SK-N-SH (cell line): ENCODE data around the gene UNK. TPM values are rescaled to one million over a fixed set of nuclear protein-coding genes. Genes with fewer than 3 reads are reported as not detected.
A peak's percentile ranks its signal among the peaks of the same experiment; 100 is the strongest.

Experiments used
- CTCF ChIA-PET: fragments of 300-600, 350-600 bp; formaldehyde crosslinking; extraction: SDS; loops from one replicate; lab custom pipeline; 2021; lab: Yijun Ruan, JAX
- POLR2A ChIA-PET: fragments of 350-600 bp; sonication (Branson Sonifier 250); formaldehyde crosslinking; extraction: SDS; loops from one replicate; lab custom pipeline; 2020; ENCODE audit warnings: antibody characterized with exemption, inconsistent platforms; lab: Yijun Ruan, JAX
- DNase-seq: peaks from one replicate; pipeline ENCODE4 v3.0.0; 2012
- H2AFZ ChIP-seq: fragments of 200-600 bp; sonication (generic); 2 replicates; pipeline ENCODE4 v1.8.1; 2016; ENCODE audit warnings: antibody characterized with exemption, mild to moderate bottlenecking, low read depth
- H3F3A ChIP-seq: fragments of 200-600 bp; sonication (generic); replicated peaks from 2 replicates; pipeline ENCODE3; 2016; ENCODE audit warnings: antibody characterized with exemption, mild to moderate bottlenecking; ENCODE audit not compliant: insufficient read depth
- H3K27ac ChIP-seq, 2 experiments: fragments of 200-500 bp in 1 of 2; fragments of 200-600 bp in 1 of 2; sonication (Bioruptor generic) in 1 of 2; sonication (generic), shearing (Covaris generic) in 1 of 2; 2 replicates each; pipeline versions ENCODE4 v1.5.1 to v1.6.1; 2014 to 2016; ENCODE audit warnings: low read depth in 2 of 2, inconsistent platforms in 1 of 2, low read length in 1 of 2, mild to moderate bottlenecking in 1 of 2, mixed read lengths in 1 of 2
- H3K27me3 ChIP-seq: fragments of 200-600 bp; sonication (generic), shearing (Covaris generic); 2 replicates; pipeline ENCODE4 v1.6.1; 2016; ENCODE audit warnings: mixed run types; ENCODE audit not compliant: insufficient read depth
- H3K36me3 ChIP-seq, 2 experiments: fragments of 200-500 bp in 1 of 2; fragments of 200-600 bp in 1 of 2; sonication (Bioruptor generic) in 1 of 2; sonication (generic) in 1 of 2; replicated peaks in 1 of 2; 2 replicates each; pipeline versions ENCODE3 to v1.5.1; 2014 to 2016; ENCODE audit warnings: low read length in 1 of 2, mild to moderate bottlenecking in 1 of 2; ENCODE audit not compliant: insufficient read depth in 2 of 2, control insufficient read depth in 1 of 2
- H3K4me1 ChIP-seq, 2 experiments: fragments of 200-500 bp in 1 of 2; fragments of 200-600 bp in 1 of 2; sonication (Bioruptor generic) in 1 of 2; sonication (generic), shearing (Covaris generic) in 1 of 2; 2 replicates each; pipeline versions ENCODE4 v1.5.1 to v1.6.1; 2014 to 2016; ENCODE audit warnings: low read depth in 1 of 2, low read length in 1 of 2, mixed run types in 1 of 2; ENCODE audit not compliant: insufficient read depth in 2 of 2, control insufficient read depth in 1 of 2
- H3K4me2 ChIP-seq: fragments of 200-600 bp; sonication (generic), shearing (Covaris generic); 2 replicates; pipeline ENCODE4 v1.6.1; 2017; ENCODE audit warnings: mixed run types
- H3K4me3 ChIP-seq, 2 experiments: fragments of 200-500 bp in 1 of 2; fragments of 200-600 bp in 1 of 2; sonication (Bioruptor generic) in 1 of 2; sonication (generic), shearing (Covaris generic) in 1 of 2; 2 replicates each; pipeline versions ENCODE4 v1.5.1 to v1.8.1; 2014 to 2016; ENCODE audit warnings: low read depth in 2 of 2, inconsistent platforms in 1 of 2, low read length in 1 of 2, mild to moderate bottlenecking in 1 of 2, mixed read lengths in 1 of 2, moderate library complexity in 1 of 2
- H3K79me2 ChIP-seq: fragments of 200-600 bp; sonication (generic); 2 replicates; pipeline ENCODE4 v1.8.1; 2017; ENCODE audit warnings: mild to moderate bottlenecking; ENCODE audit not compliant: insufficient read depth
- H3K9ac ChIP-seq: fragments of 200-600 bp; sonication (generic); 2 replicates; pipeline ENCODE4 v1.6.1; 2017; ENCODE audit warnings: mixed run types
- H3K9me2 ChIP-seq: fragments of 200-600 bp; sonication (generic); 2 replicates; pipeline ENCODE4 v1.6.1; 2017; ENCODE audit warnings: mixed run types
- H3K9me3 ChIP-seq: fragments of 200-600 bp; sonication (generic); 2 replicates; pipeline ENCODE4 v1.6.1; 2017; ENCODE audit warnings: mixed run types, mild to moderate bottlenecking, moderate library complexity
- H4K20me1 ChIP-seq: fragments of 200-600 bp; sonication (generic); 2 replicates; pipeline ENCODE4 v1.6.1; 2017; ENCODE audit warnings: mild to moderate bottlenecking, mixed run types; ENCODE audit not compliant: insufficient read depth
- CHD2 ChIP-seq: fragments of 150-350 bp; IDR thresholded peaks from 2 replicates; pipeline ENCODE4 v1.6.1; 2018; ENCODE audit warnings: low read length; ENCODE audit not compliant: partially characterized antibody
- EP300 ChIP-seq, 2 experiments: IDR thresholded peaks; 2 replicates each; pipeline versions ENCODE4 v1.4.0 to v1.6.1; 2012; ENCODE audit warnings: borderline replicate concordance in 1 of 2, low read depth in 1 of 2, low read length in 1 of 2
- FOSL2 ChIP-seq: IDR thresholded peaks from 2 replicates; pipeline ENCODE4 v1.4.0; 2012; ENCODE audit warnings: low read depth, mild to moderate bottlenecking, moderate library complexity, borderline replicate concordance
- GATA2 ChIP-seq: sonication (generic); formaldehyde crosslinking; IDR thresholded peaks from 2 replicates; pipeline ENCODE4 v1.5.0; 2020; ENCODE audit warnings: mild to moderate bottlenecking, missing genetic modification reagents
- MXI1 ChIP-seq: IDR thresholded peaks from 2 replicates; pipeline ENCODE4 v1.6.1; 2012; ENCODE audit warnings: mild to moderate bottlenecking, low read depth, low read length, improper control_type of control experiment
- POLR2AphosphoS5 ChIP-seq: IDR thresholded peaks from 2 replicates; pipeline ENCODE4 v1.6.1; 2012; ENCODE audit warnings: low read depth, low read length
- SIN3A ChIP-seq: IDR thresholded peaks from 2 replicates; pipeline ENCODE4 v1.6.1; 2012; ENCODE audit warnings: low read depth, mild to moderate bottlenecking, low read length, moderate library complexity, borderline replicate concordance
- SMC3 ChIP-seq: IDR thresholded peaks from 2 replicates; pipeline ENCODE4 v1.6.1; 2012; ENCODE audit warnings: low read depth, low read length, improper control_type of control experiment
- TAF1 ChIP-seq: IDR thresholded peaks from 2 replicates; pipeline ENCODE4 v1.6.1; 2012; ENCODE audit warnings: low read depth, mild to moderate bottlenecking, low read length, moderate library complexity, borderline replicate concordance
- WGBS: methylation state at CpG from one replicate; pipeline ENCODE4 v1.1.6; 2017; ENCODE audit warnings: low lambda C conversion rate; 5-methylcytosine and 5-hydroxymethylcytosine counted together
- polyA plus RNA-seq, 3 experiments: library from polyadenylated mRNA; depleted of rRNA; stranded (reverse); fragments of >200 nt; gene quantifications; 2 replicates each; pipeline ENCODE4 v1.2.3, GENCODE V29; 2012
- TF ChIP-seq, protein P1 (sequence below): IDR thresholded peaks from 2 replicates; pipeline ENCODE4; 2012
- TF ChIP-seq, protein P2 (sequence below): fragments of 200-600 bp; sonication (generic); IDR thresholded peaks from 2 replicates; pipeline ENCODE4 v1.6.1; 2017; ENCODE audit warnings: antibody characterized with exemption, mild to moderate bottlenecking, moderate library complexity
- TF ChIP-seq, protein P3 (sequence below): fragments of 150-350 bp; IDR thresholded peaks from 2 replicates; pipeline ENCODE4 v1.6.1; 2016; ENCODE audit warnings: mild to moderate bottlenecking, low read depth, low read length
- TF ChIP-seq, protein P4 (sequence below): IDR thresholded peaks from 2 replicates; pipeline ENCODE4 v1.4.0; 2012; ENCODE audit warnings: low read depth, borderline replicate concordance
- TF ChIP-seq, protein P5 (sequence below): IDR thresholded peaks from 2 replicates; pipeline ENCODE4 v1.6.1; 2012; ENCODE audit warnings: mild to moderate bottlenecking, low read depth, low read length, moderate library complexity

Gene UNK
- polyA plus RNA-seq, 1 of the 3 experiments (the other 2 are of a cell fraction), result 24.8 TPM

DNA sequence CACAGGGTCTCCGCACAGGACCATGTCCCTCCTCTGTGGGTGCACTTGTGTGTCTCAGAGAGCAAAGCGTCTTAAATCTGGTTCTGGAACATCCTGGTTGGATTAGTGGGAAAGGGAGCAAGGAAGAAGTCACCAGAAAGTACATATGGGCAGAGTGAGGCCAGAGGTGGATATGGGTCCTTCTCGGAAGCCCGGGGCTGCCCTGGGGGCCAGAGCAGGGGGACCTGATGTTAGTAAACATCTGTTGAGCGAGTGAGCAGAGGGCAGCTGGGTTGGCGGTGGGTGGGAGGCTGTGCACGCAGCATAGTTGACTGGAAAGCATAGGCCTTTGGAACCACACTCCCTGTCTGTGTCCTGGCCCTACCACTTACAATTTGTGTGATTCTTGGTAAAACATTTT lies 36.9 kb downstream of the UNK start:
- Histone ChIP-seq H3K79me2 (no peaks in the 10 kb centered on the region), H3F3A (peaks cover 7% of the 10 kb centered on the region), H3K9me2 (no peaks in the 10 kb centered on the region), H2AFZ (no peak overlapping the region), H3K4me1 (peaks cover 0 to 25% of the 10 kb centered on the region in 2 experiments; a peak in 1 of 4 replicates), H3K4me2 (no peak overlapping the region), H3K27me3 (no peaks in the 10 kb centered on the region), H3K4me3 (no peak overlapping the region), H4K20me1 (no peaks in the 10 kb centered on the region), H3K36me3 (peaks cover 13 to 75% of the 10 kb centered on the region in 2 experiments), H3K9me3 (no peaks in the 10 kb centered on the region), H3K9ac (no peak overlapping the region), H3K27ac (peak overlapping the region in 1 of 2 experiments; percentile 57; a peak in 1 of 4 replicates)
- CTCF ChIA-PET, result interaction anchor here (1.0 to 11.0 kb wide), 11 partner anchors 9 to 725 kb away, joined by 3 to 111 read pairs (median 8); partner anchors contain the start of gene WBP2
- TF ChIP-seq, protein P1, sequence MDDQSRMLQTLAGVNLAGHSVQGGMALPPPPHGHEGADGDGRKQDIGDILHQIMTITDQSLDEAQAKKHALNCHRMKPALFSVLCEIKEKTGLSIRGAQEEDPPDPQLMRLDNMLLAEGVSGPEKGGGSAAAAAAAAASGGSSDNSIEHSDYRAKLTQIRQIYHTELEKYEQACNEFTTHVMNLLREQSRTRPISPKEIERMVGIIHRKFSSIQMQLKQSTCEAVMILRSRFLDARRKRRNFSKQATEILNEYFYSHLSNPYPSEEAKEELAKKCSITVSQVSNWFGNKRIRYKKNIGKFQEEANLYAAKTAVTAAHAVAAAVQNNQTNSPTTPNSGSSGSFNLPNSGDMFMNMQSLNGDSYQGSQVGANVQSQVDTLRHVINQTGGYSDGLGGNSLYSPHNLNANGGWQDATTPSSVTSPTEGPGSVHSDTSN, result no peak
- no peak for TF ChIP-seq MXI1
- TF ChIP-seq SMC3, result no peak
- no peak for TF ChIP-seq SIN3A
- TF ChIP-seq EP300 (IDR thresholded peaks at IDR 0.05; ENCODE audit: borderline replicate concordance in 1 of 2, low read depth in 1 of 2, low read length in 1 of 2), result no peak
- TF ChIP-seq TAF1, result no peak
- TF ChIP-seq, protein P2, sequence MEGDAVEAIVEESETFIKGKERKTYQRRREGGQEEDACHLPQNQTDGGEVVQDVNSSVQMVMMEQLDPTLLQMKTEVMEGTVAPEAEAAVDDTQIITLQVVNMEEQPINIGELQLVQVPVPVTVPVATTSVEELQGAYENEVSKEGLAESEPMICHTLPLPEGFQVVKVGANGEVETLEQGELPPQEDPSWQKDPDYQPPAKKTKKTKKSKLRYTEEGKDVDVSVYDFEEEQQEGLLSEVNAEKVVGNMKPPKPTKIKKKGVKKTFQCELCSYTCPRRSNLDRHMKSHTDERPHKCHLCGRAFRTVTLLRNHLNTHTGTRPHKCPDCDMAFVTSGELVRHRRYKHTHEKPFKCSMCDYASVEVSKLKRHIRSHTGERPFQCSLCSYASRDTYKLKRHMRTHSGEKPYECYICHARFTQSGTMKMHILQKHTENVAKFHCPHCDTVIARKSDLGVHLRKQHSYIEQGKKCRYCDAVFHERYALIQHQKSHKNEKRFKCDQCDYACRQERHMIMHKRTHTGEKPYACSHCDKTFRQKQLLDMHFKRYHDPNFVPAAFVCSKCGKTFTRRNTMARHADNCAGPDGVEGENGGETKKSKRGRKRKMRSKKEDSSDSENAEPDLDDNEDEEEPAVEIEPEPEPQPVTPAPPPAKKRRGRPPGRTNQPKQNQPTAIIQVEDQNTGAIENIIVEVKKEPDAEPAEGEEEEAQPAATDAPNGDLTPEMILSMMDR, result no peak
- TF ChIP-seq, protein P3, sequence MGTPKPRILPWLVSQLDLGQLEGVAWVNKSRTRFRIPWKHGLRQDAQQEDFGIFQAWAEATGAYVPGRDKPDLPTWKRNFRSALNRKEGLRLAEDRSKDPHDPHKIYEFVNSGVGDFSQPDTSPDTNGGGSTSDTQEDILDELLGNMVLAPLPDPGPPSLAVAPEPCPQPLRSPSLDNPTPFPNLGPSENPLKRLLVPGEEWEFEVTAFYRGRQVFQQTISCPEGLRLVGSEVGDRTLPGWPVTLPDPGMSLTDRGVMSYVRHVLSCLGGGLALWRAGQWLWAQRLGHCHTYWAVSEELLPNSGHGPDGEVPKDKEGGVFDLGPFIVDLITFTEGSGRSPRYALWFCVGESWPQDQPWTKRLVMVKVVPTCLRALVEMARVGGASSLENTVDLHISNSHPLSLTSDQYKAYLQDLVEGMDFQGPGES, result no peak
- WGBS, result 88% methylated on average over 7 of the region's 7 CpGs
- POLR2A ChIA-PET, result interaction anchor here (0.9 to 4.7 kb wide), 6 partner anchors 12 to 56 kb away, joined by 3 to 31 read pairs (median 6); partner anchors contain the start of gene GALK1
- DNase-seq, result peak; percentile 38

DNA sequence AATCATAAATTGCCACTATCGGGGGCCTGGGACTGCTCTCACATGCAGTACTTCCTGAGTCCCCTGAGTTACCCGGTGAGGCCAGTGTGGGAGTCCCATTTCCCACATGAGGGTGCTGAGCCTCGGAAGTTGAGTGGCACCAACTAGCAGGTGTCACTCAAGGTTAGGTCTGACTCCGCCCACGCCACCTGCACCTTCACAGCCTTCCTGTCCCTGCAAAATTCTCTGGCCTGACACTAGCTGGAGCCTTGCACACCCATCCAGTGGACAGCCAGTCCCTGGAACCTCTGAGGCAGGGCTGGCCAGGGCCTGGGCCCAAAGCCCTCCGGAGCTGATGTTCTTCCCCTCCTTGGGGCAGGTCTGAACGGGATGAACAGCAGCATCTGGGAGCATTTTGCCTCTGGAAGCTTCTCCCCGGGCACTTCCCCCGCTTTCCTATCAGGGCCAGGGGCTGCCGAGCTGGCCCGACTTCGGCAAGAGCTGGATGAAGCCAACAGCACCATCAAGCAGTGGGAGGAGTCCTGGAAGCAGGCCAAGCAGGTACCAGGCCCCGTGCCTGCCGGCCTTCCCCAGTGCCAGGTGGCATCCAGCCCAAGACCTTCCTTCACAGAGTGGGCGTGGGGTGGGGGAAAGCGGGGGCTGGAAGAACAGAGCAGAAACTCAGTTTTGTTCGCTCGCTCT lies 37.7 kb downstream of the UNK start:
- H3K27ac ChIP-seq, result peak overlapping the region in 1 of 2 experiments; percentile 57; a peak in 1 of 4 replicates
- POLR2A ChIA-PET, result interaction anchor here (0.9 to 4.7 kb wide), 5 partner anchors 13 to 57 kb away, joined by 3 to 31 read pairs (median 6); partner anchors contain the start of gene GALK1
- H3F3A ChIP-seq, result peaks cover 7% of the 10 kb centered on the region
- H3K79me2 ChIP-seq, result no peaks in the 10 kb centered on the region
- H3K4me3 ChIP-seq, result no peak overlapping the region
- H3K36me3 ChIP-seq, result peaks cover 8 to 68% of the 10 kb centered on the region in 2 experiments
- no peaks in the 10 kb centered on the region for H3K9me3 ChIP-seq
- H3K9ac ChIP-seq, result no peak overlapping the region
- DNase-seq, result peak; percentile 71
- peaks cover 0 to 32% of the 10 kb centered on the region in 2 experiments; a peak in 1 of 4 replicates for H3K4me1 ChIP-seq
- no peak overlapping the region for H3K4me2 ChIP-seq
- no peaks in the 10 kb centered on the region for H4K20me1 ChIP-seq
- H3K27me3 ChIP-seq, result no peaks in the 10 kb centered on the region
- CTCF ChIA-PET, result interaction anchor here (1.3 to 11.0 kb wide), 13 partner anchors 8 to 74 kb away, joined by 3 to 111 read pairs (median 7); partner anchors contain the start of gene WBP2
- H3K9me2 ChIP-seq, result no peaks in the 10 kb centered on the region
- H2AFZ ChIP-seq, result no peak overlapping the region
- 83% methylated on average over 16 of the region's 18 CpGs for WGBS
- TF ChIP-seq, protein P4, sequence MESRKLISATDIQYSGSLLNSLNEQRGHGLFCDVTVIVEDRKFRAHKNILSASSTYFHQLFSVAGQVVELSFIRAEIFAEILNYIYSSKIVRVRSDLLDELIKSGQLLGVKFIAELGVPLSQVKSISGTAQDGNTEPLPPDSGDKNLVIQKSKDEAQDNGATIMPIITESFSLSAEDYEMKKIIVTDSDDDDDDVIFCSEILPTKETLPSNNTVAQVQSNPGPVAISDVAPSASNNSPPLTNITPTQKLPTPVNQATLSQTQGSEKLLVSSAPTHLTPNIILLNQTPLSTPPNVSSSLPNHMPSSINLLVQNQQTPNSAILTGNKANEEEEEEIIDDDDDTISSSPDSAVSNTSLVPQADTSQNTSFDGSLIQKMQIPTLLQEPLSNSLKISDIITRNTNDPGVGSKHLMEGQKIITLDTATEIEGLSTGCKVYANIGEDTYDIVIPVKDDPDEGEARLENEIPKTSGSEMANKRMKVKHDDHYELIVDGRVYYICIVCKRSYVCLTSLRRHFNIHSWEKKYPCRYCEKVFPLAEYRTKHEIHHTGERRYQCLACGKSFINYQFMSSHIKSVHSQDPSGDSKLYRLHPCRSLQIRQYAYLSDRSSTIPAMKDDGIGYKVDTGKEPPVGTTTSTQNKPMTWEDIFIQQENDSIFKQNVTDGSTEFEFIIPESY, result no peak
- TF ChIP-seq GATA2 (CRISPR knock-in tag), result no peak
- no peak for TF ChIP-seq SMC3
- no peak for TF ChIP-seq POLR2AphosphoS5
- no peak for TF ChIP-seq FOSL2
- TF ChIP-seq, protein P5, sequence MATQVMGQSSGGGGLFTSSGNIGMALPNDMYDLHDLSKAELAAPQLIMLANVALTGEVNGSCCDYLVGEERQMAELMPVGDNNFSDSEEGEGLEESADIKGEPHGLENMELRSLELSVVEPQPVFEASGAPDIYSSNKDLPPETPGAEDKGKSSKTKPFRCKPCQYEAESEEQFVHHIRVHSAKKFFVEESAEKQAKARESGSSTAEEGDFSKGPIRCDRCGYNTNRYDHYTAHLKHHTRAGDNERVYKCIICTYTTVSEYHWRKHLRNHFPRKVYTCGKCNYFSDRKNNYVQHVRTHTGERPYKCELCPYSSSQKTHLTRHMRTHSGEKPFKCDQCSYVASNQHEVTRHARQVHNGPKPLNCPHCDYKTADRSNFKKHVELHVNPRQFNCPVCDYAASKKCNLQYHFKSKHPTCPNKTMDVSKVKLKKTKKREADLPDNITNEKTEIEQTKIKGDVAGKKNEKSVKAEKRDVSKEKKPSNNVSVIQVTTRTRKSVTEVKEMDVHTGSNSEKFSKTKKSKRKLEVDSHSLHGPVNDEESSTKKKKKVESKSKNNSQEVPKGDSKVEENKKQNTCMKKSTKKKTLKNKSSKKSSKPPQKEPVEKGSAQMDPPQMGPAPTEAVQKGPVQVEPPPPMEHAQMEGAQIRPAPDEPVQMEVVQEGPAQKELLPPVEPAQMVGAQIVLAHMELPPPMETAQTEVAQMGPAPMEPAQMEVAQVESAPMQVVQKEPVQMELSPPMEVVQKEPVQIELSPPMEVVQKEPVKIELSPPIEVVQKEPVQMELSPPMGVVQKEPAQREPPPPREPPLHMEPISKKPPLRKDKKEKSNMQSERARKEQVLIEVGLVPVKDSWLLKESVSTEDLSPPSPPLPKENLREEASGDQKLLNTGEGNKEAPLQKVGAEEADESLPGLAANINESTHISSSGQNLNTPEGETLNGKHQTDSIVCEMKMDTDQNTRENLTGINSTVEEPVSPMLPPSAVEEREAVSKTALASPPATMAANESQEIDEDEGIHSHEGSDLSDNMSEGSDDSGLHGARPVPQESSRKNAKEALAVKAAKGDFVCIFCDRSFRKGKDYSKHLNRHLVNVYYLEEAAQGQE, result no peak
- TF ChIP-seq CHD2, result peak; percentile 28
